Thymus (tissue), 11 donors: Measurements from ENCODE around the gene CWH43. TPM values are rescaled to one million over a fixed set of nuclear protein-coding genes. Genes with fewer than 3 reads are reported as not detected.
"Not testable (repeated sequence)": the region's sequence is repeated elsewhere in the genome, so short reads cannot be mapped to it uniquely, and the experiment has no call there.

Experiments used
- DNase-seq, 9 donors: peaks; one replicate each; pipeline ENCODE4 v3.0.0-alpha.2; 2013; ENCODE audit warnings: low spot score in 9 of 9, low read depth in 6 of 9, missing footprints in 1 of 9
- H3K27ac ChIP-seq, 2 donors: one replicate each; pipeline ENCODE4 v1.5.1; 2013; ENCODE audit warnings: control low read depth in 1 of 2, low read depth in 1 of 2, low read length in 1 of 2, mild to moderate bottlenecking in 1 of 2, moderate library complexity in 1 of 2
- H3K27me3 ChIP-seq, 2 donors: one replicate each; pipeline ENCODE4 v1.5.1; 2013; ENCODE audit warnings: low read length in 1 of 2; ENCODE audit not compliant: control insufficient read depth in 2 of 2, insufficient read depth in 1 of 2
- H3K36me3 ChIP-seq, 2 donors: one replicate each; pipeline ENCODE4 v1.5.1; 2013; ENCODE audit warnings: low read length in 1 of 2, mild to moderate bottlenecking in 1 of 2, moderate library complexity in 1 of 2; ENCODE audit not compliant: control insufficient read depth in 2 of 2, insufficient read depth in 2 of 2
- H3K4me1 ChIP-seq, 2 donors: one replicate each; pipeline ENCODE4 v1.5.1; 2013; ENCODE audit warnings: low read length in 2 of 2; ENCODE audit not compliant: control insufficient read depth in 2 of 2, insufficient read depth in 2 of 2
- H3K4me3 ChIP-seq, 2 donors: one replicate each; pipeline ENCODE4 v1.5.1; 2013; ENCODE audit warnings: low read length in 2 of 2, control low read depth in 1 of 2, mild to moderate bottlenecking in 1 of 2
- H3K9me3 ChIP-seq, 2 donors: one replicate each; pipeline ENCODE4 v1.5.1; 2013; ENCODE audit warnings: low read length in 1 of 2, mild to moderate bottlenecking in 1 of 2; ENCODE audit not compliant: control insufficient read depth in 2 of 2, insufficient read depth in 1 of 2
- WGBS: extraction: QIAGEN DNeasy Blood & Tissue Kit; methylation state at CpG from one replicate; pipeline ENCODE4 v1.1.7; 2013; 5-methylcytosine and 5-hydroxymethylcytosine counted together
- polyA plus RNA-seq: library from polyadenylated mRNA; stranded (reverse); fragments of 200-250 nt; gene quantifications from one replicate; pipeline ENCODE4 v1.2.3, GENCODE V29; 2013
- total RNA-seq: library from RNA; stranded (reverse); fragments of 120-200 nt; gene quantifications from one replicate; pipeline ENCODE4 v1.2.4, GENCODE V29; 2013
- donor health status: healthy.

The CWH43 gene
- total and polyA plus RNA-seq, 2 donors, result 0.09 to 1.3 TPM

DNA sequence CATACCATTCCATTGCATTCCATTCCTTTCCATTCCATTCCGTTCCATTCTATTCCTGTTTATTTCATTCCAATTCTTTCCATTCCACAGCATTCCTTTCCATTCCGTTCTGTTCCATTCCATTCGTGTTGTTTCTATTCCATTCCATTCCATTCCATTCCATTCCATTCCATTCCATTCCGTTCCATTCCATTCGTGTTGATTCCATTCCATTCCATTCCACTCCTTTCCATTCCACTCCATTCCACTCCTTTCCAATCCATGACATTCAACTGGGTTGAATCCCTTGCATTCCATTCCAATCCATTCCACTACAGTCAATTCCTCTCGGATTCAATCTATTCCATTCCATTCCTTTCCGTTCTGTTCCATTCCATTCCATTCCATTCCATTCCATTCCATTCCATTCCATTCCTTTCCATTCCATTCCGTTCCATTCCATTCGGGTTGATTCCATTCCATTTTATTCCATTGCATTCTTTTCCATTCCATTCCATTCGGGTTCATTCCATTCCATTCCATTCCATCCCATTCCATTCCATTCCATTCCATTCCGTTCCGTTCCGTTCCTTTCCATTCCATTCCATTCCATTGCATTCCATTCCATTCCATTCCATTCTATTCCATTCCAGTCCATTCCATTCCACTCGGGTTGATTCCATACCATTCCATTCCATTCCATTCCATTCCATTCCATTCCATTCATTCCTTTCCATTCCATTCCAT is 112.1 kb downstream of the CWH43 start:
- H3K27ac ChIP-seq, H3K4me1 ChIP-seq, H3K27me3 ChIP-seq, H3K36me3 ChIP-seq, H3K4me3 ChIP-seq: not testable (repeated sequence)
- peak in 1 of 9 donors; percentile 33 for DNase-seq
- H3K9me3 ChIP-seq, result peaks cover 4 to 17% of the 10 kb centered on the region in 2 donors
- WGBS, result 72% methylated on average over 14 of the region's 14 CpGs

DNA sequence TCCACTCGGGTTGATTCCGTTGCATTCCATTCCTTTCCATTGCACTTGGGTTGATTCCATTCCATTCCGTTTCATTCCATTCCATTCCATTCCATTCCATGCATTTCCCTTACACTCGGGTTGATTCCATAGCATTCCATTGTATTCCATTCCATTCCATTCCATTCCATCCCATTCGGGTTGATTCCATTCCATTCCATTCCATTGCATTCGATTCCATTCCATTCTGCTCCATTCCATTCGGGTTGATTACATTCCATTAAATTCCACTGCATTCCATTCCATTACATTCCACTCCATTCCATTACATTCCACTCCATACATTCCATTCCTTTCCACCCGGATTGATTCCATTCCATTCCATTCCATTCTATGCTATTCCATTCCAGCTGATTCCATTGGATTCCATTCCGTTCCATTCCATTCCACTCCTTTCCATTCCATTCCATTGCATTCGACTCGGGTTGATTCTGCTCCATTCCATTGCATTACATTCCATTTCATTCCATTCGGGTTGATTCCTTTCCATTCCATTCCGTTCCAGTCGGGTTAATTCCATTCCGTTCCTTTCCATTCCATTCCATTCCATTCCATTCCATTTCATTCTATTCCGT is 113.9 kb downstream of the CWH43 start:
- H3K27me3 ChIP-seq, H3K4me3 ChIP-seq, H3K36me3 ChIP-seq, H3K4me1 ChIP-seq, H3K27ac ChIP-seq: not testable (repeated sequence)
- peaks cover 9 to 17% of the 10 kb centered on the region in 2 donors for H3K9me3 ChIP-seq
- WGBS, result 70% methylated on average over 16 of the region's 16 CpGs
- peak in 1 of 9 donors; percentile 44 for DNase-seq

DNA sequence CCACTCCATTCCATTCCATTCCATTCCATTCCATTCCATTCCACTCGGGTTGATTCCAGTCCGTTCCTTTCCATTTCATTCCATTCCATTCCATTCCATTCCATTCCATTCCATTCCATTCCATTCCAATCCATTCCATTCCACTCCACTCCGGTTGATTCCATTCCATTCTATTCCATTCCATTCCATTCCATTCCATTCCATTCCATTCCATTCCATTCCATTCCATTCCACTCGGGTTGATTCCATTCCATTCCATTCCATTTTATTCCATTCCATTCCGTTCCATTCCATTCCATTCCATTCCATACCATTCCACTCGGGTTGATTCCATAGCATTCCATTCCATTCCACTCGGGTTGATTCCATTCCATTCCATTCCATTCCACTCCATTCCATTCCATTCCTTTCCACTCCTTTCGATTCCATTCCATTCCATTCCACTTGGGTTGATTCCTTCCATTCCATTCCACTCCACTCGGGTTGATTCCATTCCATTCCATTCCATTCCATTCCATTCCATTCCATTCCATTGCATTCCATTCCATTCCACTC is 116.3 kb downstream of the CWH43 start:
- peak in 1 of 9 donors; percentile 61 for DNase-seq
- H3K27ac ChIP-seq, H3K4me1 ChIP-seq, H3K4me3 ChIP-seq, H3K27me3 ChIP-seq, H3K36me3 ChIP-seq: not testable (repeated sequence)
- WGBS, result 72% methylated on average over 9 of the region's 9 CpGs
- H3K9me3 ChIP-seq, result peaks cover 8 to 18% of the 10 kb centered on the region in 2 donors

DNA sequence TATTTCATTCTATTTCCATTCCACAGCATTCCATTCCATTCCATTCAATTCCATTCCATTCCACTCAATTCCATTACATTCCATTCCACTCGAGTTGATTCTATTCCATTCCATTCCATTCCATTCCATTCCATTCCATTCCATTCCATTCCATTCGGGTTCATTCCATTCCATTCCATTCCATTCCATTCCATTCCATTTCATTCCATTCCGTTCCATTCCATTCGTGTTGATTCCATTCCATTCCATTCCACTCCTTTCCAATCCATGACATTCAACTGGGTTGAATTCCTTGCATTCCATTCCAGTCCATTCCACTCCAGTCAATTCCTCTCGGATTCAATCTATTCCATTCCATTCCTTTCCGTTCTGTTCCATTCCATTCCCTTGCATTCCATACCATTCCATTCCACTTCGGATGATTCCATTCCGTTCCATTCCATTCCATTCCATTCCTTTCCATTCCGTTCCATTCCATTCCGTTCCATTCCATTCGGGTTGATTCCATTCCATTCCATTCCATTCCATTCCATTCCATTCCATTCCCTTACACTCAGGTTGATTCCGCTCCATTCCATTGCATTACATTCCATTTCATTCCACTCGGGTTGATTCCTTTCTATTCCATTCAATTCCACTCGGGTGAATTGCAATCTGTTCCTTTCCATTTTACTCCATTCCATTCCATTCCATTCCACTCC is 117.5 kb downstream of the CWH43 start:
- not testable (repeated sequence) for H3K4me3 ChIP-seq, H3K27me3 ChIP-seq, H3K27ac ChIP-seq, H3K4me1 ChIP-seq, H3K36me3 ChIP-seq
- 65% methylated on average over 14 of the region's 14 CpGs for WGBS
- H3K9me3 ChIP-seq, result peaks cover 9 to 12% of the 10 kb centered on the region in 2 donors
- peak in 1 of 9 donors; percentile 21 for DNase-seq

DNA sequence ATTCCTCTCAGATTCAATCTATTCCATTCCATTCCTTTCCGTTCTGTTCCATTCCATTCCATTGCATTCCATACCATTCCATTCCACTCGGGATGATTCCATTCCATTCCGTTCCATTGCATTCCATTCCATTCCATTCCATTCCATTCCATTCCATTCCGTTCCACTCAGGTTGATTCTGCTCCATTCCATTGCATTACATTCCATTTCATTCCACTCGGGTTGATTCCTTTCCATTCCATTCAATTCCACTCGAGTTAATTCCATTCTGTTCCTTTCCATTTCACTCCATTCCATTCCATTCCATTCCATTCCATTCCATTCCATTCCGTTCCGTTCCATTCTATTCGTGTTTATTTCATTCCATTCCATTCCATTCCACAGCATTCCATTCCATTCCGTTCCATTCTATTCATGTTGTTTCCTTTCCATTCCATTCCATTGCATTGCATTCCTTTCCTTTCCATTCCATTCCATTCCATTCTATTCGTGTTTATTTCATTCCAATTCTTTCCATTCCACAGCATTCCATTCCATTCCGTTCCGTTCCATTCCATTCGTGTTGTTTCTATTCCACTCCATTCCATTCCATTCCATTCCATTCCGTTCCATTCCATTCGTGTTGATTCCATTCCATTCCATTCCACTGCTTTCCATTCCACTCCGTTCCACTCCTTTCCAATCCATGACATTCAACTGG is 118.3 kb downstream of the CWH43 start:
- not testable (repeated sequence) for H3K4me1 ChIP-seq
- peaks cover 8 to 12% of the 10 kb centered on the region in 2 donors for H3K9me3 ChIP-seq

DNA sequence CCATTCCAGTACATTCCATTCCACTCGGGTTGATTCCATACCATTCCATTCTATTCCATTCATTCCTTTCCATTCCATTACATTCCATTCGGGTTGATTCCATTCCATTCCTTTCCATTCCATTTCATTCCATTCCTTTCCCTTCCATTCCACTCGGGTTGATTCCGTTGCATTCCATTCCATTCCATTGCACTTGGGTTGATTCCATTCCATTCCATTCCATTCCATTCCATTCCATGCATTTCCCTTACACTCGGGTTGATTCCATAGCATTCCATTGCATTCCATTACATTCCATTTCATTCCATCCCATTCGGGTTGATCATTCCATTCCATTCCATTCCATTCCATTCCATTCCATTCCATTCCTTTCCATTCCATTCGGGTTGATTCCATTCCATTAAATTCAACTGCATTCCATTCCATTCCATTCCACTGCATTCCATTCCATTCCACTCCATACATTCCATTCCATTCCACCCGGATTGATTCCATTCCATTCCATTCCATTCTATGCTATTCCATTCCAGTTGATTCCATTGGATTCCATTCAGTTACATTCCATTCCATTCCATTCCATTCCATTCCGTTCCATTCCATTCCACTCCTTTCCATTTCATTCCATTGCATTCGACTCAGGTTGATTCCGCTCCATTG is 119.3 kb downstream of the CWH43 start:
- WGBS, result 70% methylated on average over 11 of the region's 11 CpGs
- H3K9me3 ChIP-seq, result not testable (repeated sequence)

More for the DNA sequence above, 118.3 kb downstream of the CWH43 start:
- not testable (repeated sequence) for H3K27me3 ChIP-seq, H3K27ac ChIP-seq, H3K4me3 ChIP-seq, H3K36me3 ChIP-seq
- 63% methylated on average over 17 of the region's 17 CpGs for WGBS
- DNase-seq, result peak in 1 of 9 donors; percentile 57

DNA sequence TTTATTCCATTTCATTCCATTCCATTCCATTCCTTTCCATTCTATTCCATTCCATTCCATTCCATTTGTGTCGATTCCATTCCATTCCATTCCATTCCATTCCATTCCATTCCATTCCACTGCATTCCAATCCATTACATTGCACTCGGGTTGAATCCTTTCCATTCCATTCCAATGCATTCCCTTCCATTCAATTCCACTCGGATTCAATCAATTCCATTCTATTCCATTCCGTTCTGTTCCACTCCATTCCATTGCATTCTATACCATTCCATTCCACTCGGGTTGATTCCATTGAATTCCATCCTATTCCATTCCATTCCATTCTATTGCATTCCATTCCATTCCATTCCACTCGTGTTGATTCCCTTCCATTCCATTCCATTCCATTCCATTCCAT is 121.2 kb downstream of the CWH43 start:
- H3K27me3 ChIP-seq, H3K27ac ChIP-seq, H3K36me3 ChIP-seq, H3K9me3 ChIP-seq, H3K4me1 ChIP-seq, H3K4me3 ChIP-seq: not testable (repeated sequence)
- peak in 4 of 9 donors; percentile 46 to 73 (median 55) for DNase-seq
- WGBS, result 65% methylated on average over 6 of the region's 6 CpGs

More for the DNA sequence above, 119.3 kb downstream of the CWH43 start:
- H3K4me1 ChIP-seq, H3K36me3 ChIP-seq, H3K27ac ChIP-seq, H3K4me3 ChIP-seq, H3K27me3 ChIP-seq: not testable (repeated sequence)
- DNase-seq, result peak in 1 of 9 donors; percentile 56

DNA sequence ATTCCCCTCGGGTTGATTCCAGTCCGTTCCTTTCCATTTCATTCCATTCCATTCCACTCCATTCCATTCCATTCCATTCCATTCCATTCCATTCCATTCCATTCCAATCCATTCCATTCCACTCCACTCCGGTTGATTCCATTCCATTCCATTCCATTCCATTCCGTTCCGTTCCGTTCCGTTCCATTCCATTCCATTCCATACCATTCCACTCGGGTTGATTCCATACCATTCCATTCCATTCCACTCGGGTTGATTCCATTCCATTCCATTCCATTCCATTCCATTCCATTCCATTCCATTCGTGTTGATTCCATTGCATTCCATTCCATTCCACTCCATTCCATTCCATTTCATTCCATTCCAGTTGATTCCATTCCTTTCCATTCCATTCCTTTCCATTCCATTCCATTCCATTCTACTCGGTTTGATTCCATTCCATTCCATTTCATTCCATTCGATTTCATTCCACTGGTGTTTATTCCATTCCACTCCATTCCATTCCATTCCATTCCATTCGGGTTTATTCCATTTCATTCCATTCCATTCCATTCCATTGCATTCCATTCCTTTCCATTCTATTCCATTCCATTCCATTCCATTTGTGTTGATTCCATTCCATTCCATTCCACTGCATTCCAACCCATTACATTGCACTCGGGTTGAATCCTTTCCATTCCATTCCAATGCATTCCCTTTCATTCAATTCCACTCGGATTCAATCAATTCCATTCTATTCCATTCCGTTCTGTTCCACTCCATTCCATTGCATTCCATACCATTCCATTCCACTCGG is 122.3 kb downstream of the CWH43 start:
- H3K36me3 ChIP-seq, H3K4me3 ChIP-seq, H3K4me1 ChIP-seq, H3K27me3 ChIP-seq, H3K27ac ChIP-seq, H3K9me3 ChIP-seq: not testable (repeated sequence)
- WGBS, result 64% methylated on average over 15 of the region's 17 CpGs
- DNase-seq, result peak in 1 of 9 donors; percentile 47
